IMR-90 (cell line): ENCODE data around the gene SSU72.

ENCODE experiments used
- BHLHE40 ChIP-seq: fragments of 150-350 bp; IDR thresholded peaks from 2 replicates; pipeline ENCODE4 v1.6.1; 2016; ENCODE audit warnings: mild to moderate bottlenecking, low read depth, low read length
- CEBPB ChIP-seq: IDR thresholded peaks from 2 replicates; pipeline ENCODE4 v1.6.1; 2012; ENCODE audit warnings: low read depth, low read length, improper control_type of control experiment
- CHD1 ChIP-seq: IDR thresholded peaks from 2 replicates; pipeline ENCODE4 v1.6.1; 2012; ENCODE audit warnings: low read depth, low read length, improper control_type of control experiment
- FOS ChIP-seq: fragments of 150-350 bp; IDR thresholded peaks from 2 replicates; pipeline ENCODE4 v1.6.1; 2016; ENCODE audit warnings: low read depth, low read length
- MAFK ChIP-seq: IDR thresholded peaks from 2 replicates; pipeline ENCODE4 v1.6.1; 2012; ENCODE audit warnings: low read depth, low read length, improper control_type of control experiment
- MAZ ChIP-seq: IDR thresholded peaks from 2 replicates; pipeline ENCODE4 v1.6.1; 2012; ENCODE audit warnings: low read depth, mild to moderate bottlenecking, low read length, improper control_type of control experiment, moderate library complexity, borderline replicate concordance
- MXI1 ChIP-seq: IDR thresholded peaks from 2 replicates; pipeline ENCODE4 v1.6.1; 2012; ENCODE audit warnings: low read depth, mild to moderate bottlenecking, low read length, moderate library complexity, borderline replicate concordance
- POLR2A ChIP-seq: IDR thresholded peaks from 2 replicates; pipeline ENCODE4 v1.6.1; 2012; ENCODE audit warnings: mild to moderate bottlenecking, low read depth, low read length
- RAD21 ChIP-seq: IDR thresholded peaks from 2 replicates; pipeline ENCODE4 v1.6.1; 2012; ENCODE audit warnings: low read length, improper control_type of control experiment
- RFX5 ChIP-seq: IDR thresholded peaks from 2 replicates; pipeline ENCODE4 v1.8.0; 2012; ENCODE audit warnings: low read depth, mild to moderate bottlenecking, low read length, moderate library complexity
- SMC3 ChIP-seq: fragments of 150-350 bp; IDR thresholded peaks from 2 replicates; pipeline ENCODE4 v1.6.1; 2016; ENCODE audit warnings: low read depth, mild to moderate bottlenecking, antibody characterized with exemption, low read length, moderate library complexity
- TF ChIP-seq, protein P1 (sequence below): conservative IDR thresholded peaks from 2 replicates; pipeline ENCODE4 v1.5.1; 2012; ENCODE audit warnings: mild to moderate bottlenecking, low read depth, low read length, improper control_type of control experiment
- TF ChIP-seq, protein P2 (sequence below): fragments of 150-350 bp; IDR thresholded peaks from 2 replicates; pipeline ENCODE4 v1.6.1; 2016; ENCODE audit warnings: low read depth, mild to moderate bottlenecking, low read length, moderate library complexity, borderline replicate concordance
- TF ChIP-seq, protein P3 (sequence below): fragments of 150-350 bp; IDR thresholded peaks from 2 replicates; pipeline ENCODE4 v1.6.1; 2017; ENCODE audit warnings: mild to moderate bottlenecking, antibody characterized with exemption, low read length, low read depth

DNA sequence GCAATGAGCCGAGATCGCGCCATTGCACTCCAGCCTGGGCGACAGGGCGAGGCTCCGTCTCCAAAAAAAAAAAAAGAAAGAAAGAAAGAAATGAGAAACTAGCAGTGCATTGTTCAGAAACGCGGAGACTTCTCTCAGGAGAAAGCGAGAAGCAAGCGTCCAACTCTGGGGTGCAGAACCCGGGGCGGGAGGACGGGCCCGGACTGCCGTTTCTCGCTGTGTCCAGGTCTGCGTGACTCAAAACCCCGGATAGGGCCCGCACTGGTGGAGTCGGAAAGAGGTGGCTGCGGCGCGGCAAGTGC lies 40.2 kb upstream of the SSU72 start:
- TF ChIP-seq, protein P1, sequence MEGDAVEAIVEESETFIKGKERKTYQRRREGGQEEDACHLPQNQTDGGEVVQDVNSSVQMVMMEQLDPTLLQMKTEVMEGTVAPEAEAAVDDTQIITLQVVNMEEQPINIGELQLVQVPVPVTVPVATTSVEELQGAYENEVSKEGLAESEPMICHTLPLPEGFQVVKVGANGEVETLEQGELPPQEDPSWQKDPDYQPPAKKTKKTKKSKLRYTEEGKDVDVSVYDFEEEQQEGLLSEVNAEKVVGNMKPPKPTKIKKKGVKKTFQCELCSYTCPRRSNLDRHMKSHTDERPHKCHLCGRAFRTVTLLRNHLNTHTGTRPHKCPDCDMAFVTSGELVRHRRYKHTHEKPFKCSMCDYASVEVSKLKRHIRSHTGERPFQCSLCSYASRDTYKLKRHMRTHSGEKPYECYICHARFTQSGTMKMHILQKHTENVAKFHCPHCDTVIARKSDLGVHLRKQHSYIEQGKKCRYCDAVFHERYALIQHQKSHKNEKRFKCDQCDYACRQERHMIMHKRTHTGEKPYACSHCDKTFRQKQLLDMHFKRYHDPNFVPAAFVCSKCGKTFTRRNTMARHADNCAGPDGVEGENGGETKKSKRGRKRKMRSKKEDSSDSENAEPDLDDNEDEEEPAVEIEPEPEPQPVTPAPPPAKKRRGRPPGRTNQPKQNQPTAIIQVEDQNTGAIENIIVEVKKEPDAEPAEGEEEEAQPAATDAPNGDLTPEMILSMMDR: no peak
- TF ChIP-seq POLR2A (no peak), MAFK (no peak), MXI1 (no peak), RAD21 (no peak), SMC3 (no peak), MAZ (no peak), RFX5 (no peak), CEBPB (no peak), BHLHE40 (no peak), FOS (no peak), CHD1 (no peak)
- TF ChIP-seq, protein P2, sequence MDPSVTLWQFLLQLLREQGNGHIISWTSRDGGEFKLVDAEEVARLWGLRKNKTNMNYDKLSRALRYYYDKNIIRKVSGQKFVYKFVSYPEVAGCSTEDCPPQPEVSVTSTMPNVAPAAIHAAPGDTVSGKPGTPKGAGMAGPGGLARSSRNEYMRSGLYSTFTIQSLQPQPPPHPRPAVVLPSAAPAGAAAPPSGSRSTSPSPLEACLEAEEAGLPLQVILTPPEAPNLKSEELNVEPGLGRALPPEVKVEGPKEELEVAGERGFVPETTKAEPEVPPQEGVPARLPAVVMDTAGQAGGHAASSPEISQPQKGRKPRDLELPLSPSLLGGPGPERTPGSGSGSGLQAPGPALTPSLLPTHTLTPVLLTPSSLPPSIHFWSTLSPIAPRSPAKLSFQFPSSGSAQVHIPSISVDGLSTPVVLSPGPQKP: no peak
- TF ChIP-seq, protein P3, sequence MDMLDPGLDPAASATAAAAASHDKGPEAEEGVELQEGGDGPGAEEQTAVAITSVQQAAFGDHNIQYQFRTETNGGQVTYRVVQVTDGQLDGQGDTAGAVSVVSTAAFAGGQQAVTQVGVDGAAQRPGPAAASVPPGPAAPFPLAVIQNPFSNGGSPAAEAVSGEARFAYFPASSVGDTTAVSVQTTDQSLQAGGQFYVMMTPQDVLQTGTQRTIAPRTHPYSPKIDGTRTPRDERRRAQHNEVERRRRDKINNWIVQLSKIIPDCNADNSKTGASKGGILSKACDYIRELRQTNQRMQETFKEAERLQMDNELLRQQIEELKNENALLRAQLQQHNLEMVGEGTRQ: no peak
